SU-DHL-6 (cell line): ENCODE results near the gene PPFIA2.
A peak's percentile ranks its signal among the peaks of the same experiment; 100 is the strongest.

Experiments
- H2AFZ ChIP-seq: fragments of 200-600 bp; sonication (generic); 2 replicates; pipeline ENCODE4 v1.6.1; 2014; ENCODE audit warnings: low read depth, mild to moderate bottlenecking, moderate library complexity, mixed read lengths, antibody characterized with exemption, low read length; ENCODE audit not compliant: severe bottlenecking
- H3F3A ChIP-seq: fragments of 200-600 bp; shearing (Covaris generic); 2 replicates; pipeline ENCODE4 v1.6.0; 2016; ENCODE audit warnings: antibody characterized with exemption, mild to moderate bottlenecking; ENCODE audit not compliant: insufficient read depth
- H3K27ac ChIP-seq: fragments of 200-600 bp; sonication (generic); 2 replicates; pipeline ENCODE4 v1.5.1; 2016; ENCODE audit warnings: low read depth, mild to moderate bottlenecking, low read length, moderate library complexity, mixed read lengths
- H3K27me3 ChIP-seq: fragments of 200-600 bp; sonication (generic), shearing (Covaris generic); 2 replicates; pipeline ENCODE4 v1.6.0; 2014; ENCODE audit warnings: mild to moderate bottlenecking, low read length
- H3K36me3 ChIP-seq: fragments of 200-600 bp; sonication (generic); 2 replicates; pipeline ENCODE4 v1.6.1; 2014; ENCODE audit warnings: mild to moderate bottlenecking, low read length, mixed read lengths
- H3K4me2 ChIP-seq: fragments of 300-600, 200-600 bp; shearing (Covaris generic), sonication (generic); 2 replicates; pipeline ENCODE4 v1.6.0; 2014; ENCODE audit warnings: low read length, low read depth, mild to moderate bottlenecking; ENCODE audit not compliant: poor library complexity, severe bottlenecking
- H3K4me3 ChIP-seq: fragments of 200-600 bp; sonication (generic); 2 replicates; pipeline ENCODE4 v1.5.1; 2014; ENCODE audit warnings: antibody characterized with exemption, low read length, mild to moderate bottlenecking, mixed read lengths; ENCODE audit not compliant: insufficient read depth, poor library complexity, severe bottlenecking
- H3K79me2 ChIP-seq: fragments of 200-600 bp; sonication (generic); 2 replicates; pipeline ENCODE4 v1.6.1; 2014; ENCODE audit warnings: mild to moderate bottlenecking, low read length, moderate library complexity; ENCODE audit not compliant: insufficient read depth
- H3K9ac ChIP-seq: fragments of 200-600 bp; sonication (generic); 2 replicates; pipeline ENCODE4 v1.7.0; 2014; ENCODE audit warnings: mild to moderate bottlenecking, low read length
- H3K9me2 ChIP-seq: fragments of 200-600 bp; sonication (generic); replicated peaks from 2 replicates; pipeline ENCODE4 v1.6.1; 2014; ENCODE audit warnings: low read length; ENCODE audit not compliant: insufficient read depth
- H3K9me3 ChIP-seq: fragments of 200-600 bp; sonication (generic); 2 replicates; pipeline ENCODE4 v1.6.1; 2014; ENCODE audit warnings: low read length, mixed read lengths; ENCODE audit not compliant: insufficient read depth
- H4K20me1 ChIP-seq: fragments of 200-600 bp; sonication (generic); 2 replicates; pipeline ENCODE4 v1.6.1; 2014; ENCODE audit warnings: low read depth, mild to moderate bottlenecking, antibody characterized with exemption, low read length, moderate library complexity, mixed read lengths
- CTCF ChIP-seq: fragments of 200-600 bp; sonication (generic); IDR thresholded peaks from one replicate; pipeline ENCODE4 v1.5.1; 2017; ENCODE audit warnings: antibody characterized with exemption, mild to moderate bottlenecking, low read length, moderate library complexity; ENCODE audit not compliant: insufficient read depth, poor library complexity, severe bottlenecking
- EZH2phosphoT487 ChIP-seq: fragments of 200-600 bp; sonication (generic), shearing (Covaris generic); conservative IDR thresholded peaks from 2 replicates; pipeline ENCODE4 v1.6.1; 2018; ENCODE audit warnings: mild to moderate bottlenecking, antibody characterized with exemption, low read length, moderate library complexity, mixed read lengths

The PPFIA2 gene

DNA sequence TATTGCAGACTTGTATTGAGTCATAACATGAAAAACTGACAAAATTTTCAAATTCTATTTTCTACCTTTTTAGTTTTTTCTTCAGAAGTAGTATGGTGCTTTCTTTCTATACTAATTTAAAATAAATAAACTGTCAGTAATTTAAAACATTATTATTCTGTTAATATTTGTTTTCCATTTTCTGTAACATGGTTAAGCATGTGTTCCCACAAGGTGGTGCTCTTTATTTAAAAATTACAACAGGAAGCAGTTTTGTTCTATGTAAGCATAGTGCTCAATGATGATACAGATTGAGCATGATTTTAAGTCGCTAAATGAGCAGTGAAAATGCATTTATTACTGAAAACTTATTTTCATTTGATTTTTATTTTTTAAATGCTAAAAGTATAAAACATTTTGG, 114.6 kb downstream of the PPFIA2 start:
- no peaks in the 10 kb centered on the region for H3F3A ChIP-seq
- peak; percentile 22 for TF ChIP-seq CTCF
- no peak for TF ChIP-seq EZH2phosphoT487

GRCh38 chr12:81639196-81639595, 120.0 kb downstream of the PPFIA2 start:
- H3K9me3 ChIP-seq = no peaks in the 10 kb centered on the region
- H2AFZ ChIP-seq = no peak overlapping the region
- no peaks in the 10 kb centered on the region for H3K79me2 ChIP-seq
- H4K20me1 ChIP-seq = no peaks in the 10 kb centered on the region
- no peaks in the 10 kb centered on the region for H3F3A ChIP-seq
- no peak overlapping the region for H3K4me2 ChIP-seq
- H3K36me3 ChIP-seq = no peaks in the 10 kb centered on the region
- no peak overlapping the region for H3K27ac ChIP-seq
- TF ChIP-seq EZH2phosphoT487 = no peak
- no peak for TF ChIP-seq CTCF
- no peaks in the 10 kb centered on the region for H3K27me3 ChIP-seq
- no peak overlapping the region for H3K4me3 ChIP-seq
- no peak overlapping the region for H3K9ac ChIP-seq
- no peaks in the 10 kb centered on the region for H3K9me2 ChIP-seq

More for the DNA sequence above, 114.6 kb downstream of the PPFIA2 start:
- H3K79me2 ChIP-seq = no peaks in the 10 kb centered on the region
- H3K9me3 ChIP-seq = no peaks in the 10 kb centered on the region
- H2AFZ ChIP-seq = no peak overlapping the region
- H3K4me2 ChIP-seq = no peak overlapping the region
- no peaks in the 10 kb centered on the region for H3K9me2 ChIP-seq
- no peaks in the 10 kb centered on the region for H4K20me1 ChIP-seq
- H3K36me3 ChIP-seq = no peaks in the 10 kb centered on the region
- no peaks in the 10 kb centered on the region for H3K27me3 ChIP-seq
- no peak overlapping the region for H3K4me3 ChIP-seq
- H3K9ac ChIP-seq = no peak overlapping the region
- no peak overlapping the region for H3K27ac ChIP-seq

GRCh38 chr12:81633127-81633526, 126.0 kb downstream of the PPFIA2 start:
- Histone ChIP-seq H4K20me1 (no peaks in the 10 kb centered on the region), H3K9me3 (no peaks in the 10 kb centered on the region), H3K4me2 (no peak overlapping the region), H3K9ac (no peak overlapping the region), H3F3A (no peaks in the 10 kb centered on the region), H3K27me3 (no peaks in the 10 kb centered on the region), H3K4me3 (no peak overlapping the region), H3K79me2 (no peaks in the 10 kb centered on the region), H3K9me2 (no peaks in the 10 kb centered on the region), H2AFZ (no peak overlapping the region), H3K36me3 (no peaks in the 10 kb centered on the region), H3K27ac (no peak overlapping the region)
- TF ChIP-seq EZH2phosphoT487 (no peak), CTCF (no peak)
